Muscle layer of duodenum (tissue), 2 donors: Measurements from ENCODE around the gene CFAP97D1.

Experiments
- H3K27ac ChIP-seq: one replicate; pipeline ENCODE4 v1.7.0; 2013; ENCODE audit warnings: mild to moderate bottlenecking, low read length
- H3K27me3 ChIP-seq: one replicate; pipeline ENCODE4 v1.7.0; 2013; ENCODE audit warnings: low read depth, mild to moderate bottlenecking, control low read depth, low read length
- H3K36me3 ChIP-seq, 2 donors: one replicate each; pipeline ENCODE4 v1.7.0; 2013; ENCODE audit warnings: low read length in 2 of 2, control low read depth in 1 of 2, mild to moderate bottlenecking in 1 of 2; ENCODE audit not compliant: insufficient read depth in 2 of 2, control insufficient read depth in 1 of 2
- H3K4me1 ChIP-seq, 2 donors: one replicate each; pipeline ENCODE4 v1.7.0; 2013; ENCODE audit warnings: low read length in 2 of 2, mild to moderate bottlenecking in 2 of 2, control low read depth in 1 of 2, moderate library complexity in 1 of 2; ENCODE audit not compliant: insufficient read depth in 2 of 2, control insufficient read depth in 1 of 2
- H3K4me3 ChIP-seq, 2 donors: one replicate each; pipeline ENCODE4 v1.7.0; 2013; ENCODE audit warnings: low read length in 2 of 2, low read depth in 1 of 2, mild to moderate bottlenecking in 1 of 2
- H3K9me3 ChIP-seq, 2 donors: one replicate each; pipeline ENCODE4 v1.7.0; 2013; ENCODE audit warnings: low read length in 2 of 2, control low read depth in 1 of 2, mild to moderate bottlenecking in 1 of 2; ENCODE audit not compliant: control insufficient read depth in 1 of 2
- donor health status: healthy.

Gene CFAP97D1

GRCh38 chr17:43800736-43801135 is 20.5 kb downstream of the CFAP97D1 start:
- Histone ChIP-seq H3K27ac (no peak overlapping the region), H3K36me3 (peaks cover 0 to 13% of the 10 kb centered on the region in 2 donors), H3K9me3 (no peaks in the 10 kb centered on the region), H3K4me1 (no peaks in the 10 kb centered on the region), H3K27me3 (no peaks in the 10 kb centered on the region), H3K4me3 (no peak overlapping the region)

GRCh38 chr17:43801844-43802243 is 21.6 kb downstream of the CFAP97D1 start:
- H3K4me1 ChIP-seq: no peaks in the 10 kb centered on the region
- peaks cover 0 to 13% of the 10 kb centered on the region in 2 donors for H3K36me3 ChIP-seq
- no peaks in the 10 kb centered on the region for H3K9me3 ChIP-seq
- H3K27ac ChIP-seq: no peak overlapping the region
- H3K27me3 ChIP-seq: no peaks in the 10 kb centered on the region
- no peak overlapping the region for H3K4me3 ChIP-seq

- Histone ChIP-seq H3K36me3 (peaks cover 6 to 13% of the 10 kb centered on the region in 2 donors), H3K9me3 (no peaks in the 10 kb centered on the region), H3K27ac (no peak overlapping the region), H3K27me3 (no peaks in the 10 kb centered on the region), H3K4me1 (no peaks in the 10 kb centered on the region), H3K4me3 (no peak overlapping the region)
Observed at GRCh38 chr17:43803758-43804157, 23.5 kb downstream of the CFAP97D1 start.

- Histone ChIP-seq H3K9me3 (no peaks in the 10 kb centered on the region), H3K4me3 (no peak overlapping the region), H3K36me3 (peaks cover 6 to 14% of the 10 kb centered on the region in 2 donors), H3K4me1 (no peaks in the 10 kb centered on the region), H3K27ac (no peak overlapping the region), H3K27me3 (no peaks in the 10 kb centered on the region)
Observed at GRCh38 chr17:43805117-43805516, 24.9 kb downstream of the CFAP97D1 start.

- Histone ChIP-seq H3K4me1 (no peaks in the 10 kb centered on the region), H3K36me3 (peaks cover 6 to 8% of the 10 kb centered on the region in 2 donors), H3K27ac (no peak overlapping the region), H3K4me3 (no peak overlapping the region), H3K27me3 (no peaks in the 10 kb centered on the region), H3K9me3 (no peaks in the 10 kb centered on the region)
Observed at GRCh38 chr17:43808076-43808475, 27.8 kb downstream of the CFAP97D1 start.

- Histone ChIP-seq H3K4me3 (no peak overlapping the region), H3K27me3 (no peaks in the 10 kb centered on the region), H3K4me1 (no peaks in the 10 kb centered on the region), H3K9me3 (no peaks in the 10 kb centered on the region), H3K36me3 (peaks cover 6% of the 10 kb centered on the region in 2 donors), H3K27ac (no peak overlapping the region)
Observed at GRCh38 chr17:43809121-43809520, 28.9 kb downstream of the CFAP97D1 start.

GRCh38 chr17:43810226-43810715 is 30.0 kb downstream of the CFAP97D1 start:
- no peak overlapping the region for H3K4me3 ChIP-seq
- no peak overlapping the region for H3K27ac ChIP-seq
- no peaks in the 10 kb centered on the region for H3K27me3 ChIP-seq
- H3K4me1 ChIP-seq: no peaks in the 10 kb centered on the region
- no peaks in the 10 kb centered on the region for H3K9me3 ChIP-seq
- peaks cover 6% of the 10 kb centered on the region in 2 donors for H3K36me3 ChIP-seq

- H3K27me3 ChIP-seq: no peaks in the 10 kb centered on the region
- no peaks in the 10 kb centered on the region for H3K4me1 ChIP-seq
- no peaks in the 10 kb centered on the region for H3K9me3 ChIP-seq
- no peak overlapping the region for H3K4me3 ChIP-seq
- peaks cover 6% of the 10 kb centered on the region in 2 donors for H3K36me3 ChIP-seq
- H3K27ac ChIP-seq: no peak overlapping the region
Observed at GRCh38 chr17:43810823-43811222, 30.6 kb downstream of the CFAP97D1 start.

- Histone ChIP-seq H3K27me3 (no peaks in the 10 kb centered on the region), H3K4me3 (no peak overlapping the region), H3K4me1 (no peaks in the 10 kb centered on the region), H3K36me3 (peaks cover 6% of the 10 kb centered on the region in 2 donors), H3K27ac (no peak overlapping the region), H3K9me3 (no peaks in the 10 kb centered on the region)
Observed at GRCh38 chr17:43812396-43813265, 32.4 kb downstream of the CFAP97D1 start.

- H3K4me1 ChIP-seq: no peaks in the 10 kb centered on the region
- no peak overlapping the region for H3K27ac ChIP-seq
- H3K9me3 ChIP-seq: no peaks in the 10 kb centered on the region
- H3K36me3 ChIP-seq: peaks cover 4 to 6% of the 10 kb centered on the region in 2 donors
- no peak overlapping the region for H3K4me3 ChIP-seq
- H3K27me3 ChIP-seq: no peaks in the 10 kb centered on the region
Observed at GRCh38 chr17:43813386-43813785, 33.2 kb downstream of the CFAP97D1 start.

- no peaks in the 10 kb centered on the region for H3K4me1 ChIP-seq
- no peaks in the 10 kb centered on the region for H3K27me3 ChIP-seq
- H3K9me3 ChIP-seq: no peaks in the 10 kb centered on the region
- no peak overlapping the region for H3K27ac ChIP-seq
- H3K4me3 ChIP-seq: no peak overlapping the region
- peaks cover 0 to 6% of the 10 kb centered on the region in 2 donors for H3K36me3 ChIP-seq
Observed at GRCh38 chr17:43814026-43814425, 33.8 kb downstream of the CFAP97D1 start.
